Measurements from ENCODE around the gene ADAMTSL1.

GRCh38 chr9:18851069-18851795 is 377.3 kb downstream of the ADAMTSL1 start:
- TF ChIP-seq RFX1 (IDR thresholded peaks at IDR 0.05): no peak
- no peak for TF ChIP-seq ZNF239 (CRISPR knock-in tag; IDR thresholded peaks at IDR 0.05)

All from K562 (cell line).